H1 (cell line): ENCODE results near the gene HS1BP3. TPM values are rescaled to one million over a fixed set of nuclear protein-coding genes. Genes with fewer than 3 reads are reported as not detected.

ENCODE experiments used
- CTCF ChIA-PET: fragments of 300-600 bp; sonication (Branson Sonifier 250); formaldehyde crosslinking; loops from one replicate; lab custom pipeline; 2021; ENCODE audit not compliant: partially characterized antibody; lab: Charles Lee
- POLR2A ChIA-PET: fragments of 300-600 bp; sonication (Branson Sonifier 250); formaldehyde crosslinking; loops from one replicate; lab custom pipeline; 2021; ENCODE audit warnings: inconsistent platforms; ENCODE audit not compliant: partially characterized antibody; lab: Charles Lee
- DNase-seq, 2 experiments: peaks; one replicate each; pipeline versions ENCODE4 v3.0.0 to v3.0.0-alpha.2; 2010 to 2022; ENCODE audit warnings: low spot score in 2 of 2, low read depth in 1 of 2, mixed read lengths in 1 of 2
- FAIRE-seq: peaks from 2 replicates; lab custom pipeline; 2011; peaks lifted over from hg19 to GRCh38; lab: Jason Lieb, UNC
- H2AFZ ChIP-seq: 2 replicates; pipeline ENCODE4 v1.8.1; 2012; ENCODE audit warnings: low read length, inconsistent platforms
- H2AK5ac ChIP-seq: 2 replicates; pipeline ENCODE4 v1.6.1; 2013; ENCODE audit warnings: low read depth, low read length
- H2BK120ac ChIP-seq: replicated peaks from 2 replicates; pipeline ENCODE3; 2013; ENCODE audit warnings: low read depth, low read length, inconsistent platforms
- H2BK12ac ChIP-seq: 2 replicates; pipeline ENCODE4 v1.6.1; 2013; ENCODE audit warnings: low read depth, low read length
- H2BK15ac ChIP-seq: 2 replicates; pipeline ENCODE4 v1.6.1; 2013; ENCODE audit warnings: low read length
- H2BK20ac ChIP-seq: 2 replicates; pipeline ENCODE4 v1.6.1; 2013; ENCODE audit warnings: low read length
- H2BK5ac ChIP-seq: 2 replicates; pipeline ENCODE4 v1.6.1; 2013; ENCODE audit warnings: low read depth, low read length
- H3K14ac ChIP-seq: 2 replicates; pipeline ENCODE4 v1.6.1; 2013; ENCODE audit warnings: inconsistent platforms; ENCODE audit not compliant: insufficient read length
- H3K18ac ChIP-seq: 2 replicates; pipeline ENCODE4 v1.6.1; 2013; ENCODE audit warnings: low read length; ENCODE audit errors: extremely low read depth
- H3K23ac ChIP-seq: 2 replicates; pipeline ENCODE4 v1.6.1; 2013; ENCODE audit warnings: inconsistent platforms; ENCODE audit not compliant: insufficient read length
- H3K23me2 ChIP-seq: 2 replicates; pipeline ENCODE4 v1.6.1; 2013; ENCODE audit warnings: low read depth, low read length
- H3K27ac ChIP-seq: 2 replicates; pipeline ENCODE4 v1.6.1; 2011; ENCODE audit warnings: low read depth, low read length, inconsistent platforms
- H3K27me3 ChIP-seq, 4 experiments: replicated peaks in 1 of 4; 1 replicate in 1 of 4; 2 replicates in 3 of 4; pipeline versions ENCODE4 v1.6.1 to v1.8.1; 2011 to 2013; ENCODE audit warnings: low read length in 3 of 4, mild to moderate bottlenecking in 3 of 4, inconsistent platforms in 2 of 4, mixed read lengths in 2 of 4, moderate library complexity in 1 of 4; ENCODE audit not compliant: control insufficient read depth in 3 of 4, insufficient read depth in 3 of 4; ENCODE audit errors: extremely low read depth in 1 of 4
- H3K36me3 ChIP-seq, 4 experiments: 2 replicates each; pipeline versions ENCODE4 v1.6.1 to v1.8.1; 2011 to 2013; ENCODE audit warnings: mild to moderate bottlenecking in 4 of 4, low read length in 3 of 4, moderate library complexity in 2 of 4, control low read depth in 1 of 4, inconsistent platforms in 1 of 4; ENCODE audit not compliant: insufficient read depth in 4 of 4, control insufficient read depth in 2 of 4
- H3K4ac ChIP-seq: replicated peaks from 2 replicates; pipeline ENCODE3; 2013; ENCODE audit warnings: low read length, low read depth, mixed read lengths, inconsistent platforms; ENCODE audit not compliant: insufficient read length
- H3K4me1 ChIP-seq, 4 experiments: replicated peaks in 1 of 4; 1 replicate in 1 of 4; 2 replicates in 3 of 4; pipeline versions ENCODE4 v1.6.1 to v1.8.1; 2011 to 2013; ENCODE audit warnings: low read length in 3 of 4, inconsistent platforms in 2 of 4, mixed read lengths in 1 of 4; ENCODE audit not compliant: insufficient read depth in 4 of 4, control insufficient read depth in 3 of 4
- H3K4me2 ChIP-seq, 2 experiments: 2 replicates each; pipeline versions ENCODE4 v1.6.1 to v1.8.1; 2011 to 2013; ENCODE audit warnings: low read depth in 2 of 2, low read length in 2 of 2, control low read depth in 1 of 2, inconsistent platforms in 1 of 2, mild to moderate bottlenecking in 1 of 2; ENCODE audit not compliant: insufficient read depth in 1 of 2
- H3K4me3 ChIP-seq, 4 experiments: fragments of 200-600, 300-600 bp in 1 of 4; sonication (generic), shearing (Covaris generic), sonication (Bioruptor Twin) in 1 of 4; 2 replicates each; pipeline versions ENCODE4 v1.5.1 to v1.8.1; 2011 to 2016; ENCODE audit warnings: low read length in 4 of 4, low read depth in 3 of 4, control low read depth in 2 of 4, inconsistent platforms in 2 of 4, mild to moderate bottlenecking in 2 of 4, mixed read lengths in 1 of 4, moderate library complexity in 1 of 4; ENCODE audit not compliant: insufficient read depth in 2 of 4; ENCODE audit errors: extremely low read depth in 1 of 4
- H3K56ac ChIP-seq: replicated peaks from 2 replicates; pipeline ENCODE3; 2013; ENCODE audit warnings: low read depth, mild to moderate bottlenecking, mixed read lengths, low read length, inconsistent platforms; ENCODE audit not compliant: insufficient read length
- H3K79me1 ChIP-seq: 2 replicates; pipeline ENCODE4 v1.6.1; 2013; ENCODE audit warnings: low read depth, low read length, control low read depth
- H3K79me2 ChIP-seq, 2 experiments: 2 replicates each; pipeline versions ENCODE4 v1.6.1 to v1.8.1; 2012 to 2013; ENCODE audit warnings: low read length in 2 of 2, mild to moderate bottlenecking in 2 of 2, inconsistent platforms in 1 of 2; ENCODE audit not compliant: insufficient read depth in 2 of 2, control insufficient read depth in 1 of 2
- H3K9ac ChIP-seq, 4 experiments: replicated peaks in 1 of 4; 1 replicate in 1 of 4; 2 replicates in 3 of 4; pipeline versions ENCODE4 v1.6.1 to v1.8.1; 2011 to 2013; ENCODE audit warnings: low read depth in 3 of 4, low read length in 3 of 4, control low read depth in 2 of 4, mild to moderate bottlenecking in 2 of 4, moderate library complexity in 2 of 4, inconsistent platforms in 1 of 4; ENCODE audit errors: extremely low read depth in 1 of 4
- H3K9me3 ChIP-seq, 2 experiments: 2 replicates each; pipeline versions ENCODE4 v1.6.1 to v1.8.1; 2012 to 2013; ENCODE audit warnings: mild to moderate bottlenecking in 2 of 2, moderate library complexity in 2 of 2, control low read depth in 1 of 2, inconsistent platforms in 1 of 2, low read depth in 1 of 2, low read length in 1 of 2, mixed read lengths in 1 of 2; ENCODE audit not compliant: insufficient read depth in 2 of 2
- H4K20me1 ChIP-seq, 2 experiments: replicated peaks in 1 of 2; 2 replicates each; pipeline versions ENCODE3 to v1.8.1; 2011 to 2013; ENCODE audit warnings: inconsistent platforms in 2 of 2, low read length in 2 of 2, mild to moderate bottlenecking in 1 of 2; ENCODE audit not compliant: insufficient read depth in 2 of 2, control insufficient read depth in 1 of 2
- H4K5ac ChIP-seq: 2 replicates; pipeline ENCODE4 v1.6.1; 2013; ENCODE audit warnings: low read length, low read depth, mixed read lengths, inconsistent platforms; ENCODE audit not compliant: insufficient read length
- H4K8ac ChIP-seq: 2 replicates; pipeline ENCODE4 v1.8.0; 2013; ENCODE audit warnings: mild to moderate bottlenecking, moderate library complexity, low read length, inconsistent platforms; ENCODE audit not compliant: insufficient read depth; ENCODE audit errors: extremely low read depth
- H4K91ac ChIP-seq: replicated peaks from 2 replicates; pipeline ENCODE3; 2013; ENCODE audit warnings: low read length, mixed read lengths, inconsistent platforms; ENCODE audit not compliant: insufficient read length
- KDM4A ChIP-seq: IDR thresholded peaks from one replicate; pipeline ENCODE4 v1.7.1; 2012; ENCODE audit warnings: low read depth, mild to moderate bottlenecking, moderate library complexity, low read length, inconsistent platforms; ENCODE audit not compliant: severe bottlenecking
- TBP ChIP-seq: IDR thresholded peaks from 2 replicates; pipeline ENCODE4 v1.6.1; 2011; ENCODE audit warnings: low read depth, low read length, improper control_type of control experiment
- YY1 ChIP-seq: IDR thresholded peaks from 2 replicates; pipeline ENCODE4 v1.6.1; 2011; ENCODE audit warnings: low read depth, mild to moderate bottlenecking, low read length
- WGBS, 2 experiments: shearing (Covaris generic) in 1 of 2; methylation state at CpG; one replicate each; pipeline versions ENCODE4 v1.1.6 to v1.1.7; 2013 to 2015; ENCODE audit warnings: low lambda C conversion rate in 2 of 2, mixed read lengths in 2 of 2, inconsistent platforms in 1 of 2, low coverage in 1 of 2, missing lambda C conversion rate in 1 of 2; ENCODE audit not compliant: insufficient replicate concordance in 2 of 2, insufficient coverage in 1 of 2, insufficient read length in 1 of 2; ENCODE audit errors: extremely low coverage in 1 of 2, missing lambda C conversion rate in 1 of 2; 5-methylcytosine and 5-hydroxymethylcytosine counted together
- polyA plus RNA-seq, 7 experiments: library from polyadenylated mRNA; depleted of rRNA in 3 of 7; stranded (reverse) in 5 of 7; unstranded in 2 of 7; fragments of >200 nt in 5 of 7; fragments of 200-250 nt in 2 of 7; gene quantifications; 1 replicate in 5 of 7; 2 replicates in 1 of 7; 4 replicates in 1 of 7; pipeline versions ENCODE4 v1.2.1 to v1.2.3, GENCODE V29; 2011 to 2013; ENCODE audit warnings: missing spikeins in 2 of 7, mixed read lengths in 2 of 7
- total RNA-seq: library from RNA; stranded (reverse); fragmentation: NEBNext Ultra II Directional; extraction: Animal tissue kit (Norgen Biotek cat#: 25700); gene quantifications from 2 replicates; pipeline ENCODE4 v1.2.1, GENCODE V29; 2021

Gene HS1BP3
- total and polyA plus RNA-seq, 2 of the 8 experiments (the other 6 are each of a cell fraction or from before 2014, with no cell fraction given): 11.1 to 11.3 TPM

- WGBS, 2 experiments: 89% methylated on average over 14 of the region's 14 CpGs; no CpG with 5 or more reads in 1 of the 2 experiments
- H2AK5ac ChIP-seq: no peak overlapping the region
- peaks cover under 1 to 5% (median 3%) of the 10 kb centered on the region in 4 experiments; a peak in 6 of 7 replicates for H3K4me1 ChIP-seq
- H3K18ac ChIP-seq: peak overlapping the region; percentile 19; the same call in 1 of the 2 replicates
- TF ChIP-seq YY1 (no peak), TBP (no peak), KDM4A (no peak)
- no peak overlapping the region for H4K91ac ChIP-seq
- no peak overlapping the region for H2BK12ac ChIP-seq
- H3K9ac ChIP-seq: no peak overlapping the region
- no peak overlapping the region for H3K4me3 ChIP-seq
- H2BK20ac ChIP-seq: no peak overlapping the region
- H3K79me2 ChIP-seq: no peaks in the 10 kb centered on the region
- no peak overlapping the region for H2AFZ ChIP-seq
- no peak overlapping the region for H2BK120ac ChIP-seq
- H3K56ac ChIP-seq: no peak overlapping the region
- no peak overlapping the region for H2BK15ac ChIP-seq
- no peaks in the 10 kb centered on the region for H3K79me1 ChIP-seq
- no peak overlapping the region for H3K4me2 ChIP-seq
- H4K5ac ChIP-seq: no peak overlapping the region
- no peaks in the 10 kb centered on the region for H3K36me3 ChIP-seq
- no peak overlapping the region for H3K27ac ChIP-seq
- H4K20me1 ChIP-seq: no peaks in the 10 kb centered on the region
- ChIA-PET POLR2A (interaction anchor here (0.7 to 3.5 kb wide), 3 partner anchors 11 to 154 kb away, joined by 3 to 14 read pairs (median 3); partner anchors contain the start of gene RHOB), CTCF (interaction anchor here (0.7 to 8.7 kb wide), 9 partner anchors 9 to 202 kb away, joined by 3 to 53 read pairs (median 4); no protein-coding TSS in a partner anchor)
- FAIRE-seq: no peak
- H3K14ac ChIP-seq: no peak overlapping the region
- no peak overlapping the region for H4K8ac ChIP-seq
- H2BK5ac ChIP-seq: no peak overlapping the region
- no peak overlapping the region for H3K23ac ChIP-seq
- peaks cover 0 to 2% (median 0%) of the 10 kb centered on the region in 4 experiments; a peak in 1 of 7 replicates for H3K27me3 ChIP-seq
- H3K23me2 ChIP-seq: no peaks in the 10 kb centered on the region
- DNase-seq: no peak
- no peaks in the 10 kb centered on the region for H3K9me3 ChIP-seq
- H3K4ac ChIP-seq: no peak overlapping the region
Measured at GRCh38 chr2:20589975-20590703, 60.8 kb downstream of the HS1BP3 start.
